NCI-H1092 treated with DMSO at 0.1 percent for 48 hours (cell line): ENCODE measurements around the gene SLC35A5.

Source experiments
- DNase-seq: peaks from one replicate; lab custom pipeline; 2025; lab: John Stamatoyannopoulos, UW

Gene SLC35A5

DNA sequence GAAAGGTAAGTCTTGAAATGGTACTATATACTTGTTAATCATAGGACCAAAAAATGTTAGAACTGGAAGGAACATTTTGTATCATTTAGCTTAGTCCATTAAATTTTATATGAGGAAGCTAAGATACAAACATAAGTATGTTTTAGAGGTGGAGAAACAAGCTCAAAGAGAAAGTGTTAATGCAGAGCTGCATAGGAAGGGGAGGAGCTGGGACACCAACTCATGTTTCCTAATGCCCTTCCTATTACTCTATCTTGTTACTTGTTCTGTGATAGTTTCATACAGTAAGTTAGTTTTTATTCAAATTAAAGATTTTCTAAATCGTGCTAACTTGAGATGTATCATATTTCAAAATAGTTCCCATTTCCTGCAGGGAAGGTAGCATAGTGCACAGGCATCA, 7.4 kb downstream of the SLC35A5 start:
- DNase-seq, result no peak

DNA sequence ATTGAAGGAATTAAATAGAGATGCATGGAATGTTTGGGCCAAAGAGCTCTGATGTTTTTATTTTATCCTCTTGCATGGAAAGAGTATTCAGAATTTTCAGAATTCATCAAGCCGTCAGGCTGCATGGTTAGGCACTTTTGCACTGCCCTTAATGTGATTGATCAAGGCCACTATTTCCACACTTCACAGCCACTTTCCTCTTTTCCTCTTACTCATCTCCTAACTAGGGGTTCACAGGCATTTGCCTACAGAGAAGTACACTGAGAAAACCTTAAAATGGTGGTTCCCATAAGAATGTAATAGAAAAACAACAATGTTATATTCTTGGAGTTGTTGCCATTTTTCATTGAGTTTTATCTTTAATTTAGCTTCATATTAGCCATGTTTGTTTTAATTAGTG, 10.9 kb downstream of the SLC35A5 start:
- DNase-seq, result no peak

DNA sequence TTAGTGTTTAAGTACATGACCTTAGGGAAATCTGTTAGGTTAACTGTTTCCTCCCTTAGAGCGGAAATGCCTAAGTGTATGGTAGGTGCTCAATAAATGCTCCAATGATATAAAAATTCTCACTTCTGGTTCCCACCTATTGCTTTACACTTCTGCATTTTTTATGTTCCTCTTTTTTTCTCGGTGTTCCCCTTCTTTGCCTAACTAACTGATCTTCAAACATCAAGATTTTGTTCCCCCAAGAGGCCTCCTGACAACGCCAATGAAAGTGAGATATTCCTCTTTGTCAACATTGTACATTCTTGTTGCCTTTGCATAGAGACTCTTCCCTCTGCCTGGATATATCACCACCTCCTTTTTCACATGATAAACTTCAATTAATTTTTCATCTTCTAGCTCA, 17.4 kb downstream of the SLC35A5 start:
- DNase-seq, result no peak

- DNase-seq, result no peak
These were observed 17.9 kb downstream of the SLC35A5 start for GRCh38 chr3:112579697-112580096.

- DNase-seq, result peak; percentile 38
These were observed 20.5 kb downstream of the SLC35A5 start for GRCh38 chr3:112582244-112582874.

DNA sequence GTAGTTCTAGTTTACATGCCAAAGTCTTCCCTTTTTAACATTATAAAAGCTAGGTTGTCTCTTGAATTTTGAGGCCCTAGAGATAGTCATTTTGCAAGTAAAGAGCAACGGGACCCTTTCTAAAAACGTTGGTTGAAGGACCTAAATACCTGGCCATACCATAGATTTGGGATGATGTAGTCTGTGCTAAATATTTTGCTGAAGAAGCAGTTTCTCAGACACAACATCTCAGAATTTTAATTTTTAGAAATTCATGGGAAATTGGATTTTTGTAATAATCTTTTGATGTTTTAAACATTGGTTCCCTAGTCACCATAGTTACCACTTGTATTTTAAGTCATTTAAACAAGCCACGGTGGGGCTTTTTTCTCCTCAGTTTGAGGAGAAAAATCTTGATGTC, 21.3 kb downstream of the SLC35A5 start:
- DNase-seq, result no peak

DNA sequence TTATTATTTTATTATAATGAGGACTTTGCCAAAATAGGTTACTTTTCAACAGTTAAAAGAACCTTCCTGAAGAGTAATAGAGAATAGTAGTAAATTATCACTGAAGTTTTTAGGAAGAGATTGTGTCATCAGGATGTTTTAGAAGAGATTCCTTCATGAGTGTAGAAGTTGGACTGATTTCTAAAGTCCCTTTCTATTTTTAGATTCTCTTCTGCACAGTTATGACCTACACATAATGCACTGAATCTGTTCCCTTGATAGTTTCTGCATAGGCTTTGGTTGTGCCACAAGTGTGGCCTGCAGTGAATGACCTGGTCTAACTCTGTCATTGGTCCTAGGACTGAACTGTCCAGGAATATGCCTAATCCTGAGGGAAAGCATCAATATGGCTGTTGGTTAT, 23.9 kb downstream of the SLC35A5 start:
- no peak for DNase-seq

DNA sequence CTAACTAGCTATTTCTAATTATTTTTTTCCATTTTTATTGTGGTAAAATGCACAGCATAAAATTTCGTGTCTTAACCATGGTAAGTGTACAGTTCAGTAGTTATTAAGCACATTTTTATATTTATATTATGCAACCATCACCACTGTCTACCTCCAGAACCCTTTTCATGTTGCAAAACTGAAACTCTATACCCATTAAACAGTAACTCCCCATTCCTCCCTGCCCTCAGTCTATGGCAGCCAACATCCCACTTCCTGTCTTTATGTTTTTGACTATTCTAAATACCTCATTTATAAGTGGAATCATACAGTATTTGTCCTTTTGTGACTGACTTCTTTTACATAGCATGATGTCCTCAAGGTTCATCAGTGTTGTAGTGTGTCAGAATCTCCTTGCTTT, 25.5 kb downstream of the SLC35A5 start:
- no peak for DNase-seq

- no peak for DNase-seq
These were observed 31.4 kb downstream of the SLC35A5 start for GRCh38 chr3:112593258-112593657.

DNA sequence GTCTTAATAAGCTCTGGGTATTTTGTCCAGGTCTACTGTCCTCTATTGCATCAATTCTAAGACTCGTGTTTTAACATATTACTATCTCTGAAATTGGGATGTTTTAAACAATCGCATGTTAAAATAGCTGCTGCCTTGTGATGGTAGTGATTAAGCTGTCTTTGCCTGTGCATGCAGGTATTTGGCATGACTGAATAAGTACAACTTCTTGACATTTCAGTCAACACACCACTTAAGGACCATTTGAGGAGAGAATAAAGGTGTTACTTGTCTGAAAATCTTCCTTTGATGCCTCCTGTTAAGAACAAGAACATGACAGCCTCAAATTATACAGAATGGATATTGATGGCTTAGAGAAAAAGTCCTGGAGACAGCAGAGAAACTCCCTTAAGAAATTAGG, 33.0 kb downstream of the SLC35A5 start:
- DNase-seq, result no peak

DNA sequence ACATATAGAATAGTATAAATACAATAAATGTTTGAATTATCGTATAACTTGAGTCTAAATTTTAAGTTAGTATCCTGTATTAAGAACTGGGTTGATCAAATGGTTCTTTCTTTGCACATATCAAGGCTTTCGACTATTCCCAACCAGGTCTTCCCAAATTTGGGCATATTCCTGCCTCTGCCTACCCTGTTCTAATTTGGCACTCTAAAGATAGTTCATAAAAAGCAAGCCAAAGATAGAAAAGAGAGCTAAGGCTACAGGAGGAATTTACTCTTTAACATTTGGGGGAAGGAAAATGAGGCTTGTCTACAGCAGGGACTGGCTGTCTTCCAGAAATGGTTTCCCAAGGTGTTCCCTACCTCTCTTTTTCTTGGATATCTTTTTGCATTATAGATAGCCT, 36.1 kb downstream of the SLC35A5 start:
- DNase-seq, result no peak

- DNase-seq, result no peak
These were observed 36.9 kb downstream of the SLC35A5 start for GRCh38 chr3:112598731-112599130.

GRCh38 chr3:112602217-112602838, 40.5 kb downstream of the SLC35A5 start:
- no peak for DNase-seq

DNA sequence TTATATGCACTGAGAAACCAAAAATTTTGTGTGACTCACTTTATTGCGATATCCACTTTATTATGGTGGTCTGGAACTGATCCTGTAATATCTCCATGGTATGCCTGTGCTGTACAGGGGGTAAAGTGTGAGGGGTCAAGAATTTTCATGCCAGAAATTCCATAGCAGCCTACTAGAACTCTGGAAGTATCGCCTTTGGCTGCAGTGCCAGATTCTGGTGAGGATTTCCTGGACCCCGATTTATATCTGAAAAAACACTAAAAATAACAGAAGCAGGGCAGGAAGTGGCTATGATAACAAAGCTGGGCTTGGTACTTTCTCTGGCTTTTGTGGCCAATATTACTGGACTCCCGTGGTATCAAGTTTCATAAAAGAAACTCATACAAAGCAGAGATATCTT, 42.7 kb downstream of the SLC35A5 start:
- no peak for DNase-seq

DNA sequence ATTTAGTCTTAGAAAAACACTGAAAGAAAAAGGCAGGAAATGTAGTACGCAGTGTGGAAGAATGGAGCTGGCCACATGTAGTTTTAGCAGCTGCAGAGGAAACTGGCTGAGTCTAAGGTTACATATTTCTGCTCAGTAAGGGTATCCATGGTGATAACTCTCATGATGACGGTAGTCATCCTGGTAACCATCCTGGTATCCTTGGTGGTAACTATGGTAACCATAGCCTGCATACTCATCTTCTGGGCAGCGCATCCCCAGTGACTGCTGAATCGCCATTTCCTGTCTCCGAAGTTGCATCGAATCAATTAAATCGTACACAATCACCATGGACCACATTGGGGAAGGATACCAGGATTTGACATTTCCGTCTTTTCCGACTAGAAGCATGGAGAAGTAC, 43.4 kb downstream of the SLC35A5 start:
- DNase-seq, result no peak

DNA sequence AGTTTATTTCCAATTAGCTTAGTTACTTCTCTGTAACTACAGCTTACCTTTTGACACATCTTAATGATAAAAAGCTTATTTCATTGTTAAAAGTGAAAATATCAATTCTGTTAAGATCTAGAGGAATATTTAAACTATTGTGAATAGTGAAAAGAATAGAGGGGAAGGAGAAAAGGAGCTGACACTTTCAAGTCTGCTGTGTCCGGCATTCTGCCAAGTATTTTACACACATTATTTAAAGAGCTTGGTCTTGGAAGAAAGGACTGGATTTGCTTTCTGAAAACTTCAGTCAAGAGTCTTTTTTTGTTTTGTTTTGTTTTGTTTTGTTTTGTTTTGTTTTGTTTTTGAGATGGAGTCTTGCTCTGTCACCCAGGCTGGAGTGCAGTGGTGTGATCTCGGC, 44.3 kb downstream of the SLC35A5 start:
- no peak for DNase-seq

DNA sequence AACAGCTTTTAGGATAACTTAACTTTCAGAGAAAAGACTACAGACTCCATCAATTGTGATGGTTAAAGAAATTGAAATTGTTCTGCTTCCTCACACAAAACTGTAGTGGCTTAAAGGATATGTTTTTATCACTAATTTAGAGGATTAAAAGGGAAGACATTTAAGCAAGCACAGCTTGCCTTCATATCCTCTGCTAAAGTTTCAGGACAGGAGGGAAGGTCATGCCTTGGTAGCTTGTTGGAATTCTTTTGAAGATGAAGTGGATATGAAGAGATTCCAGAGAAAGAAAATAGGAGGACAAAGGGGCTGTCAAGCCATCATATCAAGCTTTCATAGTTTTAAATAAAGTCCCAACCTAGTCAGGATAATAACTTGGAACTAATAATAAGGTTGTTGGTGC, 46.0 kb downstream of the SLC35A5 start:
- DNase-seq, result no peak

GRCh38 chr3:112610121-112610520, 48.3 kb downstream of the SLC35A5 start:
- DNase-seq, result no peak

GRCh38 chr3:112611752-112612515, 50.1 kb downstream of the SLC35A5 start:
- DNase-seq, result no peak

- no peak for DNase-seq
These were observed 54.3 kb downstream of the SLC35A5 start for GRCh38 chr3:112615989-112616731.

GRCh38 chr3:112617285-112617684, 55.4 kb downstream of the SLC35A5 start:
- DNase-seq, result no peak

DNA sequence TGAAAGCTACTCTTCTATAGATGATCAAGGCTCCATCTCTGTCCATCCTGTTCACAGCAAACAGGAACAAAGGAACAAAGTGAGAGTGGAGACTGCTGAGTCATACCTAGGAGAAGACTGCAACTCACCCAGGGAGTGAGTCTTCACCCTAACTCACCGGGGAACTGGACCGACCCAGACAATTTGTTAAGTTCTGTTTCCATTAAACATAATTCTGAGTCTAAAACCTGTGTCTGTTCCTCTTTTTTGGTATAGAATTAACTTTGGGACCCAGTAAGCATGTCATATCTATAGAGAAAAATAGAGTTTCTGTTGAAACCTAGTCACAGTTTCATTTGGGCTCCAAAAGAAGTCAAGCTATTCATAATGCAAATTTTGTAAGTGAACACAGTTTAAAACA, 57.5 kb downstream of the SLC35A5 start:
- no peak for DNase-seq

GRCh38 chr3:112623213-112623612, 61.4 kb downstream of the SLC35A5 start:
- DNase-seq, result no peak
